Ishikawa (cell line): ENCODE results near the gene CWC27.

Experiments used
- CEBPB ChIP-seq: IDR thresholded peaks from 2 replicates; pipeline ENCODE4 v1.6.1; 2012
- CREB1 ChIP-seq: IDR thresholded peaks from 2 replicates; pipeline ENCODE4 v1.6.1; 2012; ENCODE audit warnings: low read depth
- EGR1 ChIP-seq: IDR thresholded peaks from 2 replicates; pipeline ENCODE4 v1.6.1; 2012
- EP300 ChIP-seq: IDR thresholded peaks from 2 replicates; pipeline ENCODE4 v1.6.1; 2012; ENCODE audit warnings: borderline replicate concordance
- FOXM1 ChIP-seq: IDR thresholded peaks from 2 replicates; pipeline ENCODE4 v1.6.1; 2012; ENCODE audit warnings: low read depth, borderline replicate concordance
- MAX ChIP-seq: IDR thresholded peaks from 2 replicates; pipeline ENCODE4 v1.6.1; 2012
- NFIC ChIP-seq: IDR thresholded peaks from 2 replicates; pipeline ENCODE4 v1.6.1; 2012
- RAD21 ChIP-seq: IDR thresholded peaks from 2 replicates; pipeline ENCODE4 v1.6.1; 2012; ENCODE audit warnings: low read depth
- TAF1 ChIP-seq: IDR thresholded peaks from 2 replicates; pipeline ENCODE4 v1.6.1; 2012; ENCODE audit warnings: low read depth, mild to moderate bottlenecking
- TCF12 ChIP-seq: IDR thresholded peaks from 2 replicates; pipeline ENCODE4 v1.6.1; 2012; ENCODE audit warnings: low read depth
- TEAD4 ChIP-seq: IDR thresholded peaks from 2 replicates; pipeline ENCODE4 v1.6.1; 2012
- USF1 ChIP-seq: IDR thresholded peaks from 2 replicates; pipeline ENCODE4 v1.6.1; 2012
- YY1 ChIP-seq: IDR thresholded peaks from 2 replicates; pipeline ENCODE4 v1.6.1; 2012; ENCODE audit warnings: low read depth
- ZBTB7A ChIP-seq: IDR thresholded peaks from 2 replicates; pipeline ENCODE4 v1.6.1; 2012; ENCODE audit warnings: low read depth
- TF ChIP-seq, protein P1 (sequence below): IDR thresholded peaks from 2 replicates; pipeline ENCODE4 v1.6.1; 2012; ENCODE audit warnings: low read depth, mild to moderate bottlenecking

The CWC27 gene

DNA sequence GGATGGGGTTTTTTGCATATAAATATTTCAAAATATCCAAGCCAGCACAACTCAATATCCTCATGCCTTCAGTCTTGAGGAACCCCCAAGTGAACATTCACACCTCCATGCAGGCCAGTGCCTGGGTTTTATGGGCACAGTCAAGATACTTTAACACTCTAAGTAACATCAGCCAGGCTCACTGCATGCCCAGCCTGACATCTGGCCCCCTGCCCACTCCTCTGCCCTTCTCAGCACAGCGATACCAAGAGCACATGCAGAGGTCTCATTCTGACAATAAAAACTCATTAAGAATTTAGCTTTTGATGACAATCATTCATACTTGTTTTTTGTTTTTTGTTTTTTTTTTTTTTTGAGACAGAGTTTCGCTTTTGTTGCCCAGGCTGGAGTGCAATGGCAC, 250.0 kb downstream of the CWC27 start:
- no peak for TF ChIP-seq USF1
- no peak for TF ChIP-seq TAF1
- no peak for TF ChIP-seq NFIC
- no peak for TF ChIP-seq EP300
- TF ChIP-seq ZBTB7A = no peak
- TF ChIP-seq RAD21 = no peak
- TF ChIP-seq MAX = no peak
- no peak for TF ChIP-seq CREB1
- TF ChIP-seq, protein P1, sequence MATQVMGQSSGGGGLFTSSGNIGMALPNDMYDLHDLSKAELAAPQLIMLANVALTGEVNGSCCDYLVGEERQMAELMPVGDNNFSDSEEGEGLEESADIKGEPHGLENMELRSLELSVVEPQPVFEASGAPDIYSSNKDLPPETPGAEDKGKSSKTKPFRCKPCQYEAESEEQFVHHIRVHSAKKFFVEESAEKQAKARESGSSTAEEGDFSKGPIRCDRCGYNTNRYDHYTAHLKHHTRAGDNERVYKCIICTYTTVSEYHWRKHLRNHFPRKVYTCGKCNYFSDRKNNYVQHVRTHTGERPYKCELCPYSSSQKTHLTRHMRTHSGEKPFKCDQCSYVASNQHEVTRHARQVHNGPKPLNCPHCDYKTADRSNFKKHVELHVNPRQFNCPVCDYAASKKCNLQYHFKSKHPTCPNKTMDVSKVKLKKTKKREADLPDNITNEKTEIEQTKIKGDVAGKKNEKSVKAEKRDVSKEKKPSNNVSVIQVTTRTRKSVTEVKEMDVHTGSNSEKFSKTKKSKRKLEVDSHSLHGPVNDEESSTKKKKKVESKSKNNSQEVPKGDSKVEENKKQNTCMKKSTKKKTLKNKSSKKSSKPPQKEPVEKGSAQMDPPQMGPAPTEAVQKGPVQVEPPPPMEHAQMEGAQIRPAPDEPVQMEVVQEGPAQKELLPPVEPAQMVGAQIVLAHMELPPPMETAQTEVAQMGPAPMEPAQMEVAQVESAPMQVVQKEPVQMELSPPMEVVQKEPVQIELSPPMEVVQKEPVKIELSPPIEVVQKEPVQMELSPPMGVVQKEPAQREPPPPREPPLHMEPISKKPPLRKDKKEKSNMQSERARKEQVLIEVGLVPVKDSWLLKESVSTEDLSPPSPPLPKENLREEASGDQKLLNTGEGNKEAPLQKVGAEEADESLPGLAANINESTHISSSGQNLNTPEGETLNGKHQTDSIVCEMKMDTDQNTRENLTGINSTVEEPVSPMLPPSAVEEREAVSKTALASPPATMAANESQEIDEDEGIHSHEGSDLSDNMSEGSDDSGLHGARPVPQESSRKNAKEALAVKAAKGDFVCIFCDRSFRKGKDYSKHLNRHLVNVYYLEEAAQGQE = no peak
- TF ChIP-seq FOXM1 = no peak
- no peak for TF ChIP-seq YY1
- no peak for TF ChIP-seq CEBPB
- no peak for TF ChIP-seq TEAD4

GRCh38 chr5:65020492-65020891, 251.8 kb downstream of the CWC27 start:
- no peak for TF ChIP-seq EGR1
- TF ChIP-seq USF1 = no peak
- TF ChIP-seq CEBPB = no peak
- no peak for TF ChIP-seq TCF12
- no peak for TF ChIP-seq NFIC
- TF ChIP-seq RAD21 = no peak
- TF ChIP-seq TAF1 = no peak
- TF ChIP-seq ZBTB7A = no peak
- TF ChIP-seq, protein P1 = no peak
- no peak for TF ChIP-seq MAX
- no peak for TF ChIP-seq CREB1
- TF ChIP-seq TEAD4 = no peak
- TF ChIP-seq YY1 = no peak
- TF ChIP-seq FOXM1 = no peak
- TF ChIP-seq EP300 = no peak

DNA sequence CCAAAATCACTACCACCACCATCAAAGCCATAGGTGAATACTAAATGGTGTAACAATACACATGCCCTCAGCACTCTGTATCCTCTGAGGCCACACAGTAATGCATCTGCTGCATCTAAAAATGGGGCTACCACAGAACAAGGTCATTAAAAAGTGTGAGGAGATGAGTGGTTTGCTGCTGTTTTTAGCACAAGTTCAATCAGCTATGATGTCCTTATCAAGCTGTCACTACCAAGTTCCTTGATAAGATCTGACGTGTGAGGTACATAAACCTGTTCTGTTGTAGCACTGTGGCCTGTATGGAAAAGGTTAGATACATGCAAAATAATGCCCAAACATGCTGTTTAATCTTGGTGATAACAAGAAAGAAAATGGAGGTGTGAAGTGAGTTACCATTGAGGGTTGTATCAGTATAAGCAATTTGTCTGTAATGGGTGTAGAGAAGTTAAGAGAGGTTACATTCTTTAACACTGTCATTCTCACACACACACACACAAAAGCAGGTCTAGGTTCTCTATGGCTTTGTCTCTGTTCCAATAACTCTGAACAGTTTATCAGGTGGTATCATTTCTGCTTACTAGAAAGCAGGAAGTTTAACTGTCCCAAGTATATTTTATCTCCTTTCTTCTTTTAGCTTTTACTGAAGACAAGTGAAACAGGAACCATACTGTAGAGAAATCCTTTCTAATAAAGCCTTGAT, 252.9 kb downstream of the CWC27 start:
- no peak for TF ChIP-seq TCF12

DNA sequence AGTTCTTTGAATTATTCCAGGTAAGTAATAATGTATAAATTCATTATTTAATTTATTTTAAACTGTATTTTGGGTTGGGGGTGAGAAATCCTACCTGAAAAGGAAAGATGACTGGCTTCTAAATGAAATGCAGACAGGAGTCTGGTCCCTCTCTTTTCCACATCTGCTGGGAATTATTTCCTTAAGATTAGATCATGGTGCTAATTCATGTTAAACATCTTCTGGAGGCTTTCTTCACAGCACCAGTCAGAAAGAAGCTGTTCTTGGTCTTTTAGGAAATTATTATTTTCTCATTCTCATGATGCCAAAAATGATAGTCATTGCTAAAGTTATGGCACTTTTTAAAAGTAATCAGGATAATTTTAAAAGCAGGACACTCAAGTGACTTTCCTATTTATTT, 254.2 kb downstream of the CWC27 start:
- TF ChIP-seq NFIC = no peak
- TF ChIP-seq MAX = no peak
- TF ChIP-seq ZBTB7A = no peak

- TF ChIP-seq RAD21 (no peak), TAF1 (no peak), EP300 (no peak), EGR1 (no peak), FOXM1 (no peak), CREB1 (no peak), MAX (no peak), CEBPB (no peak), ZBTB7A (no peak)
Measured at GRCh38 chr5:65024681-65025080, 256.0 kb downstream of the CWC27 start.
